ENCODE data around the gene CDK14. TPM values are rescaled to one million over a fixed set of nuclear protein-coding genes. Genes with fewer than 3 reads are reported as not detected.

Gene CDK14
- total RNA-seq, 1 donor from 2014 or later, result 23.5 TPM

GRCh38 chr7:90678986-90679385 is 82.9 kb downstream of the CDK14 start:
- DNase-seq (ENCODE audit: low spot score), result no peak

DNA sequence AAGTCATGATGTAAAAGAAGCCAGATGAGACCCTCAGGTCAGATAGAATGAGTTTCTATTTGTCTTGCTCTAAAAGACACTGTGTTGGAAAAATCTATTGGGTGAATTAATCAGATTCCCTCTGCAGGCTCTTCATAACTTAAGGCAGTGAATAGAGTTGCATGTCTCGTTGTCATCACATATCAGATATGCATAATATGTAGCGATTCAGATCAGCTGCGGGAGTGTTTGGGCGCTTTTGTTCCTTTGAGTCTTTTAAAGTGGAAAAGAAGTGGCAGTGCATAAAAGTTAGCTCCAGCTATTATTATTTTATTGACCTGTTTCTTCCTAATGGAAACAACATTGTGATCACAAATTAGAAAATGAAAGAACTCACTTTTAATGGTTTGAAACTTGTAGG is 84.4 kb downstream of the CDK14 start:
- no peak for DNase-seq (ENCODE audit: low spot score)

GRCh38 chr7:90681336-90682022 is 85.4 kb downstream of the CDK14 start:
- no peak for DNase-seq (ENCODE audit: low spot score)

GRCh38 chr7:90686146-90686545 is 90.0 kb downstream of the CDK14 start:
- DNase-seq (ENCODE audit: low spot score), result no peak

- DNase-seq (ENCODE audit: low spot score), result no peak
Observed at GRCh38 chr7:90688810-90689209, 92.7 kb downstream of the CDK14 start.

DNA sequence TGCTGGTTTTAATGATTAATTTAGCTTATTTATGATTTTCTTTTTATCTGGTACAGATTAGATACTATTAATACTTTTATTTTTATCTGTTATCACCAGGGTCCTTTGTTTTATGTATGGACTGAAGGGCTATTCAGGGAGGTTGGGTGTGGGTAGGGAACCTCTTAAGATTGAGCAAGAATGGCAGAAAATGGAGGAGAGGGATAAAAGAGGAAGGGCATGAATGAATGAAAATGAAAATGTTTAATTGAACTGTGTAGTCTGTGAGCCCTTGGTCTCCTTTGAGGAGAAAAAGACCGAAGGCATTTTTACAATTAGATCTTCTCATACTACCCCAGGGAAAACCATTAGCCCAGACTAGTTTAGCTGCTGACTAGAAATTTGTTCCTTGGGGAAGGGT is 93.1 kb downstream of the CDK14 start:
- no peak for DNase-seq (ENCODE audit: low spot score)

DNA sequence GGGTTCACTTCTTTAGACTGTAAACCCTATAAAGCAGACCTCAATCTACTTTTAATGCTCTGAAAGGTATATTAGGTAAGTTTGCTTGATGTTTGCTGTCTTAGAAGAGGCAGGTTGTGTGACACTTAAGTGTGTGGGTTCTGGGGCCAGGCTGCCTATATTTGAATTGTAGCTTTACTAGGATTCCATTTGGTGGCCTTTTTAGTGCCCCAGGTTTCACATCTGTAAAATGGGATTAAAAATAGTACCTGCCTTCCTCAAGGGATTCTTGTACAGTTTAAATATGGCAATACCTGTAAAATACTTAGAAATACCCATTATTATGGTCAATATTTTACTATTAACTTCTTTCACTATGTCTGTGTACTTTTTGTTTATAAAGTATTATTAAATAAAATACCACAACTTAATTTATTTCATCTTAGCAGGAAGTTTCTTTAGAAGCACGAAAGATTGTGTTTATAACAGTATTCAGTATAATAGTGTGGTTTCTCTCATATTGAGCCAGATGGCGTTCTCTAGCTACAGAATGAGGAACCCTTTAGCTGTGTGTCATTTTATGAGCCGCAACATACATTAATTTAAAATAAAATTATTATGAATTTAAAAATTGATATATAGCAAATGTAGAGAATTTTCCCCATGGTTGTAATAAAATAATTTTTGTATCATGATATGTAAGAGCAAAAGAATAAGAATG is 94.2 kb downstream of the CDK14 start:
- no peak for DNase-seq (ENCODE audit: low spot score)

DNA sequence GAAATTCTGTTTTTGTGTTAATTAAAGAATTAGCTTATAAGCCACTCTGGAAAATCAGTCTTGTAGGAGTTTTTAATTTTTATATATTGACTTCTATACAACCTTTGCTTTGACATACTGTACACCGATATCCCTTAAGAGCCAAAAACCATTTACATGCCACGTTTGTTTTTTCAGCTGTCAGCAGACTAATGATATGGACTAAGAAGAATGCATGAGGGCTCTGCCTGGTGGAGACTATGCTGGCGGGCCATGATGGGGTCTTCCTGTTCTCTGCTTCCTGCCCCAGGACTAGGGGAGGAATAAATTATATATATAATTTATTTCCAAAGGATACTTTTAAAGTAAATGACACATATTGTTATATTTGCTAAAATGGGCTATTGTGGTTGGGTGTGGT is 96.3 kb downstream of the CDK14 start:
- DNase-seq (ENCODE audit: low spot score), result no peak

- DNase-seq (ENCODE audit: low spot score), result no peak
Observed at GRCh38 chr7:90692947-90693346, 96.8 kb downstream of the CDK14 start.

GRCh38 chr7:90693939-90694338 is 97.8 kb downstream of the CDK14 start:
- DNase-seq (ENCODE audit: low spot score), result no peak

GRCh38 chr7:90698616-90699015 is 102.5 kb downstream of the CDK14 start:
- DNase-seq (ENCODE audit: low spot score), result no peak

GRCh38 chr7:90701021-90701420 is 104.9 kb downstream of the CDK14 start:
- DNase-seq (ENCODE audit: low spot score), result no peak

GRCh38 chr7:90701771-90702170 is 105.7 kb downstream of the CDK14 start:
- no peak for DNase-seq (ENCODE audit: low spot score)

- DNase-seq (ENCODE audit: low spot score), result no peak
Observed at GRCh38 chr7:90705391-90706071, 109.4 kb downstream of the CDK14 start.

DNA sequence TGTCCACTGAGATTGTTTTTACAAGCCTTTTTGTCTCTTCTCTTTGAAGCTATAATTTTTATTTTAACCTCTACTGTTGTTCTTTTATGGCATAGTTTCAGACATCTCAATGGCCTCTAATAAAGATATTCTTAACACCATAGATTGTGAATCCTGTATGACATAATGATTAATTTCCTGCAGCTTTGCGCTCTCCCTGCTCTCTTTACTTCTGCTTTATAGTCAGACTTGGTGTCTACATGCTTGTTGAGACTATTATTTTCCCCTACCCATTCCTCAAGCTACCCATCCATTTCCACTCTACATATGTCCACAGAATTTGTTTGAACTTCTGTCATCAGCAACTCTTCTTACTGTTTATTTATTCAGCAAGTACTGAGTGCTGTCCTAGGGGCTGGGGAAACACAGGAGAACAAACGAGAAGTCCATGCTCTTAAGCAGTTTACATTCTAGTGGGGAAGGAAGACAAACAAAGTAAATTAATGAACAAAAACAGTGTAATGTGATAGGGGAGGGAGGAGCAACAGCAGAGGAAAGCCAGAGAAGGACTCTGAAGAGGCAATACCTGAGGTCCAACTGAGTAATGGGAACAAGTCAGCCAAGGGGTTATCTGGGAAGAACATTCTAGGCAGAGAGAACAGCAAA is 110.1 kb downstream of the CDK14 start:
- no peak for DNase-seq (ENCODE audit: low spot score)

- no peak for DNase-seq (ENCODE audit: low spot score)
Observed at GRCh38 chr7:90708841-90709317, 112.8 kb downstream of the CDK14 start.

DNA sequence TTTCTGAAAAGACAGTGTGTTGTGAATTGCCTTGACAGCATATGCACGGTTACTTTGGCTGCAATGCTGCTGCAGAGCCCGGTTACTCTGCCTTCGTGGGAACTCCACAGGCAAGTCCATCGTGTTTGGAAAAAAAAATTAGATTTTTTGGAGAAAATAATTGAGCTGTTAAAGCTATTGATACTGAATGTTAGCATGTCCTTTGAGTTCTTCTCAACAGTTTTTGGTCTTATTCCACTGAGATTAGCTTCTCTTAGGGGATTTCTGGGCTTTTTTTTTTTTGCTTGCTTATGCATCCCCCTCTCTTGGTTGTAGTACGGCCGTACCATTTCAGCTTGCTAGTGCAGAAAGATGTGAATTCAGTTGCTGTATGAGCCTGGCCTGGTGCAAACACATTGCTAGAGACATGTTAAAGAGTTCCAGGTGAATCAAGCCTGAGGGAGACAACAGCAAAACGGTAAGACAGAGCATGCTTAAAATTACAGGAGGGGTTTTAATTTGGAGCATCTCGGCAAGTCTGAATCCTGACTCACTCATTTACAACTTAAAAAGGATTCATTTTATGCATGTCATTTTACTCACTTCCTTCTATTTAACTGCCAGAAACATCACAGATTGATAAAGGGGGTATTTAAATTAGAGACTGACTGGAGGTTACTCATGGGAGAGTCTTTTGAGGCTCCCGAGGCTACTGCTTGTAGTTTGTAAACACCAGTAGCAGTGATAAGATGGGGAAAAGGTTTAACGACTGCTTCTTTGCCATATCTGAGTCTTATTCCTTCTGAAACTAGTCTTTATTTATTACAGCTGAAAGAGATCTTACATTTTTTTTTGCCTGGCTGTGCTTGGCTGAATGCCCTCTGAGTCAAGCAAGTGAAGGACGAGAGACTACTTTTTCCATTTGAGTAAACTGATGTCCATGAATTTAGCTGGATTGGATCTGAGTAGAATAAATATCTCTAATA is 113.7 kb downstream of the CDK14 start:
- DNase-seq (ENCODE audit: low spot score), result no peak

DNA sequence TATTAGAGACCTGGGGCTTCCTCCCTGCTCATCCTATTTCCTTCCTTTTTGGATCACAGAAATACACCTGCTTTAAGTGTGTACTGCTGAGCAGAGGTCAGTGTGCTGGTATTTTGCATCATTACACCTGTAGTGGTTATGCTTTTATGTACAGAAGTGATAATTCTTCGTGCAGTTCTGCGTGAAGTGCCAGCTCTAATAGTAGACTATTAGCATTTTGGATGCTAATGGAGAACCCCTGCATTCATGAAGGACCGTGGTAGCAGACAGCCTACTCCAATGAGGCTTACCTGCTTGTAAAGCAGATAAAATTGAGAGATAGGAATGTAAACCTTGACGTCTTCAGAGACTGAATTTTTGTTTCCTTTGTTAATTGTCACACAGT is 114.3 kb downstream of the CDK14 start:
- no peak for DNase-seq (ENCODE audit: low spot score)

DNA sequence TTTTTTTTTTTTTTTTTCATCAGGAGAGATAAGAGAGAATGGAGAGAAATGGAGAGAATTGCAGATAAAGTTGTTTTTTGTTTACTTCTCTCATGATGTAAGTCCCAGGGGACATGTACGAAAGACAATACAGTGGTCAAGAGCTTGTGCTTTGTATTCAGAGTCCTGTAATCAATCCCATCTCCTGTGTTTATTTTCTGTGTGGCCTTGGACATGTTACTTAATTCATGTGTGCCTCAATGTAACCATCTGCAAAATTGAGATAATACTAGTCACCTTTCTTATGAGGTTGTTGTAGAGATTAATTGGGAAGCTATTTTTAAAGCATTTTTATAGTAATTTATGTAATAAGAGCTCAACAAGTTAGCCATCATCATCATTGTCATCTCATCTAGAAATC is 117.5 kb downstream of the CDK14 start:
- DNase-seq (ENCODE audit: low spot score), result no peak

DNA sequence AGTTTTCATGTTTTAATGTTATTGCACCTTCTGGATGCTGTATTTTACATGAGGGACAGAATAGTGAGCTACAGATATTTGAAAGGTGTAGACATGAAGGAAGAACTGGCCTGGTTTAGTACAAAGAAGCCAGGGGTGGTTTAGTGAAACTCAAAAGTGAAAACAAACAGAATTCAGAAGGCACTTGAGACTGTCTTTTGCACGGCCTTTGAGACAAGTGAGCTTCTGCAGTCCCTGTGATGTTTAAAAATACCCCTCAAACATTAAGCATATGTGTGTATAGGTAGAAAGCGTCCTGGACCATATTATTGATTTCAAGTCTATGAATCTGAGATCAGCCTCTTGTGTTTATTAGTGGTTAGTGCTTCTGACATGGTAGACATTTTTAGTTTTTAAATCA is 118.9 kb downstream of the CDK14 start:
- DNase-seq (ENCODE audit: low spot score), result no peak

All from ureter (tissue), 1 donor.